NOMO-1 (cell line): ENCODE measurements around the gene SAMD9.
"Not testable (repeated sequence)": the region's sequence is repeated elsewhere in the genome, so short reads cannot be mapped to it uniquely, and the experiment has no call there.

Source experiments
- DNase-seq, 2 experiments: peaks; one replicate each; lab custom pipeline; 2025; ENCODE audit not compliant: unreplicated experiment in 2 of 2; lab: John Stamatoyannopoulos, UW

The SAMD9 gene

DNA sequence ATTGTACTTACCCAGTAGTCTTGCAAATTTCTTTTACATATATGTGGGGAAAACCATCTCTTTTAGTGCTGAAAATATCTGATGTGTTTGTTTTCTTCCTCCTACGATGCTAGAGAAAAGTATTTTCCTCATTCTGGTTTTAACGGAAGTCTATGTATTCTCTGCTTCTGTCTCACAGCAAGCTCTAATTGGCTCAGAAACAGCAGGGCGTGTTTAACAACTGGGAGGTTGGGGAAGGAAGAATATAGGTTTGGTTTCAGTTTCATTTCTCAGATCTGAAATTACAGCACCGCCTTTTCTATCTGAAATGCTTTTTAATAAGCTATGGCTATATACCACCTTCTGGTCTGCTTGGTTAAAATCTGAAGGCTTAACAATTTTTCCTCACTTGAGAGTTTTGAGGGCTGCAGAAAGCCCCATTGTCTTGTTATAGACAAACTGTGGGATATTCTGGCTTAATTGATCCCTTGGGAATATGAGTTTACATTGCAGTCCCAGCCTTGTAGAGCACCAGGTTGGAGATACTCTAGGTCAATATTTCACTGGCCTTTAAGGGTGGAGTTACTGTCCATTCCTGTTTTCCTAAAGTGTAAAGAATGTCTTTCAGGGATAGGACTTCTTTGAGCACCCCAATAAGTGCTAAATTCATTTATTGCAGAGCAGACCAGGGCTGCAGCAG, at the start of gene SAMD9:
SAMD9 (minus strand) TSS at position 128 of the 679 bp plus-strand sequence. CDS start 11,882 bp downstream, outside the sequence.
- peak; percentile 96 to 100 for DNase-seq

DNA sequence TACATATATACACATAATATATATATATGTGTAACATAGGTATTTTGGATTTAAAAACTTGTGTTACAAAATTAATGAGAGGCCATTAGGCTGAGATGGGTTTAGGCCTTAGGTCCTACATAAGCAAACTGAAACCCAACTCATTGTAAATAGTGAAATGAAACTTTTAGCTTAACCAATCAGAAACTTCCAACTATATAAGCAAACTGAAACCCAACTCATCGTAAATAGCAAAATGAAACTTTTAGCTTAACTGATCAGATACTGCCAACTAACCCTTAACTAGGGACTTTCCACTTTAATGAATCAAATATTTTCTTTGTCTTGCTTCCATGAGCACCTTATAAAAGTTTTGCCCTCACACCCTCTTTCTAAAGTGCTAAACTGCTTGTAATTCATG, 47.7 kb upstream of the SAMD9 start:
- peak; percentile 75 to 93 for DNase-seq

DNA sequence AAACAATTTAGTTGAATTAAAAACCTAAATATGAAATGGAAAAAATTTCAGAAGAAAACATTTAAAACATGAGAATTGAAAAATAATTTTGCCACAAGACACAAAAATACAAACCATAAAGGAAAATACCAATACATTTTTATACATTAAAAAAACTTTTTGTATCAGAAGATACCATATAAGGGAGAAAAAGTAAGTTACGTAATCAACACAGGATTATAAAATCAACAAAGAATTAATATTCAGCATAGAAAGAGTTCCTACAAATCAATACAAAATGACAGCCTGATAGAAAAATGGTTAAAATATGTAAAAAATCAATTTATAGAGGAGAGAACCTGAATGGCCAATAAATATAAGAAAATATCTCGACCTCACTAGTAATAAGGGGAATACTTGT, 47.0 kb upstream of the SAMD9 start:
- DNase-seq: no peak

DNA sequence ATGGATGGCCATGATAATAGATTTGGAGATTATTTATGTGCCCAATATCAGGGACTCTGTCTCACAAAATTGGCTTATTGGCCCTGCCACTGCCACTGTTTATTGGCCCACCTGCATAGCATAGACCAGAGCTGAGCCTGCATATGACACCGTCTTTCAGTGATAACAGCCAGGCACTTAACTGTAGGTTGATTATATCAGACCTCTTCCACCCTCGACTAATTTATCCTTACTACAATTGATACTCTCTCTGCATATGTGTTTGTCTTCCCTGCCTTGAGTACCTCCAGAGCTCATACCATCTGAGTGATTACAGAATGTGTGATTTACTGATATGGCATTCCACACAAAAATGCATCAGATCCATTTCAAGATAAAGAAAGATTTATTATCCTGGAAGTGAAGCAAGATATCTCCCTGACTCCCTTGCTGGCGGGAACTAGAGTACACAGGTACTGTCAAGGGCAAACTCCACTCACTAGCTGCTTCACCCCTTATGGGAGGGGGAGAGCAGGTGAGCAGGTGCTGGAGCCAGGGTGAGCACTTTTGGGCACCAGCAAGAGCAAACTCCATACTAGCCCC, 43.5 kb upstream of the SAMD9 start:
- DNase-seq: no peak

DNA sequence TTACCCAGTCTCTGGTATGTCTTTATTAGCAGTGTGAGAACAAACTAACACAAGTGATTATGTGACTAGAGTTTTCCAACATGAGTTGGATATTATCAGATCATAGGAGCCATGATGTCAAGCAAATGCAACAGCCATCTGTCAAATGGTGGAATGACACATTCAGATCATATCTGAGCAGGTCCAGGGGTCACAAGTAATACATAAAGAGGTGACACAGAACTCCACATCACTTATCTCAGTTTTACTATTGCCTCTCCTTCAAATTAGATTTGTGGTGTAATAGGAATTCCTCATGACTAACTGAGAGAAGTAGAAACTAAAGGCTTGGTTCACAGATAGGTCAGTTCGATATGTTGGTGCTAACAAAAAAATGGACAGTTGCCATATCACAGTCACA, 42.6 kb upstream of the SAMD9 start:
- DNase-seq: no peak

DNA sequence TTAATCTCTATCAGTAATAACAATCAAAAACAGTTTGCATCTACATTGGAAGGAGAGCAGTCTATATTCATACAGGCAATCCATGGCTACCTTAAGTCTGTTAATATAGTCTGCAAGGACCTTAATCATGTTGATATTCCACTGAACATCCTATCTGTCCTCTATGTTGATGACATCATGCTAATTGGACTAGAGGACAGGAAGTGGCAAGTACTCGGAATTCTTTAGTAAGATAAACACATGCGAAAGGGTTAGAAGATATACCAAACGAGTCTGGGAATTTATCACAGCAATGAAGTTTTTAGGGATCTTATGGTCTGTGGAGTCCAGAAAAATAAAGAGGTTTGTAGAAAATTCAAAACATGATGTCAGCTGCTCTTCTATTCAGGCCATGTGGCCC, 41.7 kb upstream of the SAMD9 start:
- no peak for DNase-seq

DNA sequence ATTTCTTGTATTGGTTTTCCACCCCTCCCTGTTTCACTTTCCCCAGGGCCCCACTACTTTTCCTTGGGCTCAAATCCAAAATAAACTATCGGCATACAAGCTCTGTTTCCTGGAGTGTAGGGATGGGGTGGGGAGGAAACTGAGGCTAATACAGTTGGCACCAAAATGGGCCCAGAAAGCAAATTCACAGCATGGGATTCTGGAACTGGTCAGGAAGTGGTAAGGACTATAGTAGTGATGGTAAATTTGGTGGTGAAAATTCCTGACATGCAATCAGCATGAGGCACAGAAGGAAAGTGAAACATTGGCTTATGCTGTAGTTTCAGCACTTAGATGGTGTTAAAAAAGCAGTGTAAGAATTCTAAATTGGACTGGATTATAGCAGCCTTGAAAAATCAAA, 39.1 kb upstream of the SAMD9 start:
- no peak for DNase-seq

DNA sequence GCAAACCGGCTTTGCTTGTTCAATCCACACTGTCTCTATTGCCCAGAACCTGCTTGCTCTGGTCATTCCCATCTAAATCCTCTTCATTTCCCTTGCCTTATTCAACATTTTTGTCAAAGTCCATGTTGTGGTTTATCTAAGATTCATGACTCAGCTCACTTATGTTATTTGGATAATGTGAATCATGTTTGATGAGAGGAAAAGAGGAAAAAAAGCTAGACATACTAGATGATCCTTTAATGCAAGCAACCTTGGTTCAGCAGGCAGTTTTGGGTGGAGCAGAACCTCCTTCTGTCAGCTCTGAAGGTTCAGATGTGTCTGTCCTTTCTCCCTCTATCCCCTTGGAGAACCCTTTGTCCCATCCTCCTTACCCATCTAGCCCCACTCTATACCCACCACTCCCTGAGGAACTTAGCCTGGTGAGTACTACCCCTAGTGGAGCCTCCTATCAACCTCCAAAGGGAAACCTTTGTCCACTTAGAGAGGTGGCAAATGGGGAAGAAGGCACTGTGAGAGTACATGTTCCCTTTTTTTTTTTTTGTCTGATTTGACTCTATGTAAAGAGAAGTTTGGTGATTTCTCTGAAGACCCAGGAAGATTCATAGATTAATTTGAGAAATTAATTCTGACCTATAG, 32.5 kb upstream of the SAMD9 start:
- peak; percentile 71 to 73 for DNase-seq

DNA sequence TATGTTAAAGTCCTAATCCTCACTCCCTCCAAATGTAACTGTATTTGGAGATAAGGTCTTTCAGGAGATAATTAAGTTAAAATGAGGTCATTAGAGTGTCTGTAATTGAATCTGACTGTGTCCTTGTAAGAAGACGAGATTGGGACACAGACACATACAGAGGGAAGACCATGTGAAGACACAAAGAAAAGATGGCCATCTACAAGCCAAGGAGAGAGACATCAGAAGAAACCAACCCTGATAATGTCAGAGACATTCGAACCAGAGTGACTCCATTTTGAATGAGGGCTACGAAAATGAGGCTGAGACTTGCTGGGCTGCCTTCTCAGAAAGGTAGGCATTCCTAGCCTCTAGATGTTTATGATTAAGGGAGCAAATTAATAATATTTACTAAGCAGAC, 30.9 kb upstream of the SAMD9 start:
- no peak for DNase-seq

DNA sequence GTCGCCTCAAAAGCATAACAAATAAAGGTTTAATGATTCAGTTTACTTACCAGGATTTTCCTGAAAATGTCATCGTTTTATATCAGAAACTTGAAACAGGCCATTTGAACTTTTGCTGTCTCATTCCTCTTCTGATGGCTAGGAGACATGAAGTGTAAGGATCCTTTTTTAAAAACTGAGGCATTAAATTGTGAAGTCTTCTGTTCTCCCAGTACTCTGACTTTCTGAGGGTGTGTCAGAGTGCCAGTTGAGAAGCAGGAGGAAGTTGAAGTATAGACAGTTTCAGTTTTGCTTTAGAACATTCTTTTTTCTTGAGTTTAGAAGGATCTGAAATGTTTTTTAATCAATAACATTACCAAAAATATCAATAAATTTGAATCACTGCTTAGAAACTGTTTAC, 30.4 kb upstream of the SAMD9 start, which contains the start of gene SAMD9L:
SAMD9L (minus strand) TSS at position 242 of the 400 bp plus-strand sequence. CDS start 12,414 bp downstream, outside the sequence.
- DNase-seq: peak; percentile 83 to 98

DNA sequence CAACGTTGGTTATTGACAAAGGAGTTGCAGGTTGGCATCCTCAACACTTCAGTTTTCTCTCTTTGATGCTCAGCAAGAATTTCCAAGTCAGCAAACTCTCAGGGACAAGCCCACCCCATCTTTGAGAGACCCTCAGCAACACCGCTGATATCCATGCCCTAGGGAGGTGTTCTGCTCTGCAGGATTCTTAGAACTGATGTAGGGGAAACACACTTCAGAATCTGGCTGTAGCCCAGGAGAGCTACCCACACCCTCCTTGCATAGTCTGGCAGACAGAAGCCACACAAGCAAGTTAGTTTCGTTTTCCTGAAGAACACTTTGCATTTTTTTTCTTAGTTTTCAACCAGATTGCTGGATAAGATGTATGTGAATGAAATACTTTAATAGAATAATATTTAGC, 29.6 kb upstream of the SAMD9 start:
- peak; percentile 77 to 81 for DNase-seq

DNA sequence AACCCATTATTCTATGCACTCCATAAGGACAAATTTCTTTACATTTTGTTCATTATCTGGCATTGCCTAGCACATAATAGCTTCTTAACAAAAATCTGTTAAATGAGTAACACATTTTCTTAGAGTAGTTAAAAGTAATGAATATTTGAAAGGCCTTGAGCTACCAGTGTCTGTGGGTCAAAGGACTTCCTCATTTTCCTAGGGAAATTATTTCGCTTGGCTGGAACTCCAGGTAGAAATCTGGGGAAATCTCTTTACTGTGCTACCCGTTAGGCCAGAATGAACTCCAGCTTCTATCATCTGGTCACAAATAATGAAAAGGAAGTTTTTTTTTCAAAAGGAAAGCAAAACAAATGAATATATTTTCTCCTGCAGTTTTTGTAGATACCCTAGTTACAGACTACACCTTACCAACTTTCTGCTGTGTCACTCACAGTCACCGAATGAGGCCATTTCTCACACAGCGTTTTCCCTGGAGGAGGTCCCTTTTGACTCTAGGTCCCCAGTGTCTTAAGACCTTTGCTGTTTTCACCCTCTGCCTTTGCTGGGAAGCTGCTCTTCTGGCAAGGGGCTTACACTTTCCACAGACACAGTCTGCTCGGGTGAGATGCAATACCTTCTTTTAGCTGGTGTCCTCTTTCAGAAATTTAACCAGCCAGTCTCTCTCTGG, 28.8 kb upstream of the SAMD9 start:
- DNase-seq: peak; percentile 55 to 82

DNA sequence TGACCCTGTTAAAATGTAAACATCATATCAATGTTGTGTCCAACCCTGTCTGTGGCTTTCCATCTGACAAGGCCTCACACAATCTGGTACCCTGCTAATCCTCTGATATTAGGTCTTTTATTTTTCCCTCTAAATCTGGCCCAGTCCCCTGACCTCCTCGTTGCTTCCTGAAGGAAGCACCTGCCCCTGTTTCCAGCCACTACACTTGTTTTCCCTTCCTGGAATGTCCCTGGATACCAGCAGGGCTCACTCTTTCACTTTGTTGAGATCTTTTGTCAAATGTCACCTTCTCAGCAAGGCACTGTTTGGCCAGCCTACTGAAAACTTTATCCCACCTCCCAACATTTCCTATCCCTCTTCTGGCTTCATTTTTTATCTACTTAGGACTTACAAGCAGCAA, 28.3 kb upstream of the SAMD9 start:
- no peak for DNase-seq

DNA sequence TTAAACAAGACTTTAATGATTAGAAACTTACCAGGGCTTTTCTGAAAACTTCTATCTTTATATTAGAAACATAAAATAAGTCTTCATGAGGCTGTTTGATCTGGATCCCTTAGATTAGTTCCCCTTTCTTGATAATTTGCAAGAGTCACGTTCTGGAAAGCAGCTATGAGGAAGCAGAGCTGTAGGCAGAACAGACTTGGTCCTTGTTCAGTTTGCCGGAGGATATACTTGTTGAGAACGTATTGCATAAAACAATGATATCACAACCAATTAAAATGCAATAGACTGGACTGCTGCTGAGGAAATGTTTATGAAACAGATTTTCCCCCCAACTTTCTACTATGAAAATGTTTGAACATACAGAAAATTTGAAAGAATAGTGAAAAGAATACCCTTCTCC, 27.6 kb upstream of the SAMD9 start:
- DNase-seq: peak; percentile 95 to 100

DNA sequence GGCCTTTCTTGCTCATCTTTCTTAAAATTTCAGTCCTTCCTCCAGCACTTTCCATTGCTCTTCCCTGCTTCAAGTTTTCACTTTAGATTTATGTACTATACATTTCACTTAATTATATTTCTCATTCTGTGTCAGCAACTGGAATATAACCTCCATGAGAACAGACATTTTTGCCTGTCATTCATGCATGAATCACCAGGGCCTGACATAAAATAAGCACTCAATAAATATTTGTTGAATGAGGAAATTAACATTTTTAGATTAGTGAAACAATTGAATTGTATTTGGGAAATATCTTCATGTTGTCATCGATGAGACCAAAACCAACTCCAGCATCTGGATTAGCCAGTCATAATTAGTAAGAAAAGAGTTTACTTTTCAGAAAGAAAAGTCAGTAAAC, 24.3 kb upstream of the SAMD9 start:
- no peak for DNase-seq

DNA sequence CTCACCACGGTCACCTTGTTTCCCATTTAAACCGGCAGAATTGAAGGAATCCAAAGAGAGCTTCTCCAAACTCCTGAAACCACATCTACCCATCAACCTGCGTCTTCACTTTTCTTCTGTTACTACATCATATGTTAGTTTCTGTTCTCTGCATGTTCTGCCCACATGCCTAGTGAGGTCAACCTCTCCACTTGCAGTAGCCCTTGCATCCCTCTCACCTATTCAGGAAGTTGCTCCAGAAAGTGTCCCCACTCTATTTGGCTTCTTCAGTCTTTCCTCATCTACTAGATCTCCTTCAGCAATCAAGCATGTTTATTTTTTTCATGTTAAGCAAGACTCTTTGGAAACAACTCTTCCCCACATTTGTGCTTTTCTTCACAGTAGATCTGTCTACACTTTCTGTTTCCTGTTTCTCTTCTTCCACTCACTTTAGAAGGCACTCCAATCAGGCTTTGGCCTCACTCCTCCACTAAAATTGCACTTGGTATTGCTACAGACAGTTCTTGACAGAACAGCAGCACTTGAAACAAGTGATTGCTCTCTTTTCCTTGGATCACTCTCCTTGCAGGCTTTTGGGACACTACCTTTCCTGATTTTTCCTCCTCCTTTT, 22.9 kb upstream of the SAMD9 start:
- peak in 1 of 2 experiments; percentile 16 for DNase-seq

DNA sequence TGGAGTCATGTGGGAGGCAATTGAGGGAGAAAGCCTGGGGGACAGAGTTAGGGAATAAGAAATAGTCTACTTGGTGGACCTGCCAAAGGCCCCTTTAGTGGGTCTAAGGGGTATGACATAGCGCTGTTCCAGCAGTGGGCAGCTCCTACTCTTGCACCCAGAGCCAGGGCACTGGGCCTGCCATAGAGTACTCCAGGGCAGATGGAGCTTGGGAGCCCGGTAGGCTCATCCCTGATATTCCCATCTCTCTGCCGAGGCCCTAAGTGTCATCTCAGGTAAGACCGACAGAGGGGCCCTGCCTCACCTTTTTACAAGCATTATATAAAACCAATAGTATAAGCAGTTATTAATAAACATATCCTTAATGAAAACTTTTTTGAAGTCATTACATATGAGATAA, 20.8 kb upstream of the SAMD9 start:
- DNase-seq: no peak

DNA sequence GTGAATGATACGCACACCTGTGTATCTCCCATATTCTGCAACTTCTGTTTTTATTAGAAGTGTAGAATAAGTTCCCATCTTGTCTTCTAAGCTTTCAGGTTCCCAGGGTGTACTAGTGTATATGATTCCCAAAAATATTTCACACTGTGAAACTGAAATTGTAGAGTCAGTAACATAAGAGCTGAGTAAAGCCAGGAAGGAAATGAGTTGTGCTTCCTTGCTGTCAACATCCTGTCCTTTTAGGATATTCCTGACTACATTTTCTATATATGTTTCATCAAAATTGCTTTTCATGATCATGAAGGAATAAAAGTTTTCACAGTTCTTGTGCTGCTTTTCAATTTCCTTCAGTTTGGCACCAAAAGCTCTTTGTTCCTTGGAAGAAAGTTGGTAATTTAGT, 15.2 kb upstream of the SAMD9 start:
- DNase-seq: no peak

DNA sequence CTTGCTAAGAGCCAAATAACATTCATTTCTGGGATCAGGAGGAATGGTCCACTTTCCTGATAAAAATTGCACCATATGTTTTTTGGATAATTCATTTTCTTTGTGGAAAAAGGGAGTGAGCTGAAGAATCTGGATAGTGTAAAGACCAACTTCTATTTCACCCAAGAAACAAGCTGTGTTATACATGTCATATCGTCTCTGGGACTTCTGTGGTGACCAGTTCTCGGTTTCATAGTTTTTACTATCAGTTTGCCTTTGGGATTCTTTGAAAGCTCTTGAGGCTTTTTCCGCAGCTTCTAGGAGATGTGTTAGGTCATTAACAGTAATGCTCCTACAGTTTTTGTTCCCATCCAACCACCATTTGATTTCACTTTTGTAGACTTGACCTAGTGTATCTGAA, 14.4 kb upstream of the SAMD9 start:
- DNase-seq: no peak

DNA sequence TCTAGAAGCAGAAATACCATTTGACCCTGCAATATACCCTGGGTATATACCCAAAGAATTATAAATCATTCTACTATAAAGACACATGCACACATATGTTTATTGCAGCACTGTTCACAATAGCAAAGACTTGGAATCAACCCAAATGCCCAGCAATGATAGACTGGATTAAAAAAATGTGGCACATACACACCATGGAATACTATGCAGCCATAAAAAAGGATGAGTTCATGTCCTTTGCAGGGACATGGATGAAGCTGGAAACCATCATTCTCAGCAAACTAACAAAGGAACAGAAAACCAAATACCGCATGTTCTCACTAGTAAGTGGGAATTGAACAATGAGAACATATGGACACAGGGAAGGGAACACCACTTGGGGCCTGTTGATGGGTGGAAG, 9.2 kb upstream of the SAMD9 start:
- not testable (repeated sequence) for DNase-seq

DNA sequence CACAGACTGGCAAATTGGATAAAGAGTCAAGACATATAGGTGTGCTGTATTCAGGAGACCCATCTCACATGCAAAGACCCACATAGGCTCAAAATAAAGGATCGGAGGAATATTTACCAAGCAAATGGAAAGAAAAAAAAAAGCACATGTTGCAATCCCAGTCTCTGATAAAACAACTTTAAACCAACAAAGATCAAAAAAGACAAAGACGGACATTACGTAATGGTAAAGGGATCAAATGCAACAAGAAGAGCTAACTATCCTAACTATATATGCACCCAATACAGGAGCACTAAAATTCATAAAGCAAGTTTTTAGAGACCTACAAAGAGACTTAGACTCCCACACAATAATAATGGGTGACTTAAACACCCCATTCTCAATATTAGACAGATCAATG, 5.8 kb upstream of the SAMD9 start:
- not testable (repeated sequence) for DNase-seq
